ENCODE data around the gene BCAM. TPM values are rescaled to one million over a fixed set of nuclear protein-coding genes. Genes with fewer than 3 reads are reported as not detected.

Gene BCAM
- total RNA-seq, 1 experiment from 2014 or later: 73.0 TPM

DNA sequence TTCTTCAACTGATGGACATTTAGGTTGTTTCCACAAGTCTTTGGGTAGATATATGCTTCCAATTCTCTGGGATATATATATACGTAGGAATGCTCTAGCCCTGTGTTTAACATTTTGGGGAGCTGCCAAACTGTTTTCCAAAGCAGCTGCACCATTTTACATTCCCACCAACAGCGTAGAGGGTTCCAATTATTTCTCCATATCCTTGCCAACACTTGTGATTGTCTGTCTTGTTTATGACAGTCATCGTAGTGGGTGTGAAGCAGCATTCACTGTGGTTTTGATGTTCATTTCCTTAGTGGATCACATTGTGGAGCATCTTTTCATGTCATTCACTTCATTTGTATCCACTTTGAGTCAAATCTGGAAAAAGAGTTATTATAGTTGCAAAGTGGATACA is 35.9 kb upstream of the BCAM start:
- H2AK5ac ChIP-seq (ENCODE audit: insufficient read length, low read length): no peak overlapping the region
- H4K5ac ChIP-seq (ENCODE audit: insufficient read length, low read depth, low read length): no peak overlapping the region
- Mint-ChIP-seq H3K4me1 (peaks cover 6 to 10% of the 10 kb centered on the region in 2 experiments), H3K36me3 (ENCODE audit: insufficient read depth in 1 of 3, low read depth in 3 of 3) (peaks cover 2 to 5% (median 3%) of the 10 kb centered on the region in 3 experiments; a peak in 3 of 7 replicates), H3K27ac (no peak overlapping the region), H3K27me3 (ENCODE audit: low read depth) (peaks cover 33% of the 10 kb centered on the region), H3K9me3 (peaks cover 8 to 9% of the 10 kb centered on the region in 2 experiments), H3K4me3 (no peak overlapping the region)
- H4K20me1 ChIP-seq (ENCODE audit: control insufficient read depth, insufficient read depth, insufficient read length): peaks cover 2% of the 10 kb centered on the region
- H4K8ac ChIP-seq (replicated peaks; ENCODE audit: insufficient read length, low read depth, low read length): no peak overlapping the region
- no peak overlapping the region for H2BK5ac ChIP-seq (ENCODE audit: insufficient read length, low read length)
- H3K4ac ChIP-seq (ENCODE audit: low read depth, low read length): no peak overlapping the region
- H2BK20ac ChIP-seq (ENCODE audit: low read depth, low read length, poor library complexity, severe bottlenecking): no peak overlapping the region
- H2BK15ac ChIP-seq (ENCODE audit: low read depth, low read length): no peak overlapping the region
- H2BK120ac ChIP-seq (ENCODE audit: low read depth, low read length, poor library complexity, severe bottlenecking): no peak overlapping the region
- H2AFZ ChIP-seq (ENCODE audit: low read length): no peak overlapping the region
- no peak overlapping the region for H3K56ac ChIP-seq (ENCODE audit: insufficient read length, low read depth, low read length)
- no peak overlapping the region for H3K27ac ChIP-seq (ENCODE audit: insufficient read length, low read depth, low read length)
- no peak overlapping the region for H3T11ph ChIP-seq (ENCODE audit: low read length)
- H3K18ac ChIP-seq (ENCODE audit: insufficient read length, low read depth, low read length): no peak overlapping the region
- no peak overlapping the region for H4K91ac ChIP-seq (ENCODE audit: insufficient read length, low read depth, low read length)
- H3K23ac ChIP-seq (ENCODE audit: insufficient read length, low read depth, low read length): no peak overlapping the region
- H3K4me2 ChIP-seq (ENCODE audit: insufficient read depth, insufficient read length, low read length): no peak overlapping the region
- no peaks in the 10 kb centered on the region; the same call in 1 of the 2 replicates for H3K4me1 ChIP-seq (ENCODE audit: insufficient read depth, low read length)
- TF ChIP-seq, protein P1, sequence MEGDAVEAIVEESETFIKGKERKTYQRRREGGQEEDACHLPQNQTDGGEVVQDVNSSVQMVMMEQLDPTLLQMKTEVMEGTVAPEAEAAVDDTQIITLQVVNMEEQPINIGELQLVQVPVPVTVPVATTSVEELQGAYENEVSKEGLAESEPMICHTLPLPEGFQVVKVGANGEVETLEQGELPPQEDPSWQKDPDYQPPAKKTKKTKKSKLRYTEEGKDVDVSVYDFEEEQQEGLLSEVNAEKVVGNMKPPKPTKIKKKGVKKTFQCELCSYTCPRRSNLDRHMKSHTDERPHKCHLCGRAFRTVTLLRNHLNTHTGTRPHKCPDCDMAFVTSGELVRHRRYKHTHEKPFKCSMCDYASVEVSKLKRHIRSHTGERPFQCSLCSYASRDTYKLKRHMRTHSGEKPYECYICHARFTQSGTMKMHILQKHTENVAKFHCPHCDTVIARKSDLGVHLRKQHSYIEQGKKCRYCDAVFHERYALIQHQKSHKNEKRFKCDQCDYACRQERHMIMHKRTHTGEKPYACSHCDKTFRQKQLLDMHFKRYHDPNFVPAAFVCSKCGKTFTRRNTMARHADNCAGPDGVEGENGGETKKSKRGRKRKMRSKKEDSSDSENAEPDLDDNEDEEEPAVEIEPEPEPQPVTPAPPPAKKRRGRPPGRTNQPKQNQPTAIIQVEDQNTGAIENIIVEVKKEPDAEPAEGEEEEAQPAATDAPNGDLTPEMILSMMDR (conservative IDR thresholded peaks at IDR 0.05): no peak
- H3K23me2 ChIP-seq (ENCODE audit: insufficient read length, low read depth, low read length, poor library complexity, severe bottlenecking): peaks cover 3% of the 10 kb centered on the region
- H3K27me3 ChIP-seq (ENCODE audit: insufficient read depth, low read length): peaks cover 3% of the 10 kb centered on the region; the same call in 1 of the 2 replicates
- no peaks in the 10 kb centered on the region for H3K79me2 ChIP-seq (ENCODE audit: insufficient read depth, low read length)
- no peaks in the 10 kb centered on the region for H3K9me3 ChIP-seq (ENCODE audit: control insufficient read depth, low read depth, low read length)
- H3K14ac ChIP-seq (ENCODE audit: insufficient read depth, low read length): no peak overlapping the region
- no peaks in the 10 kb centered on the region for H3K79me1 ChIP-seq (ENCODE audit: insufficient read depth, low read depth, low read length, poor library complexity, severe bottlenecking)
- WGBS (ENCODE audit: extremely low coverage, insufficient read length, low lambda C conversion rate): no CpG with 5 or more reads among the region's 3 CpGs
- no peak overlapping the region for H3K9ac ChIP-seq (ENCODE audit: extremely low read depth, insufficient read length, low read length)
- H2BK12ac ChIP-seq (ENCODE audit: insufficient read length, low read depth, low read length): no peak overlapping the region
- DNase-seq: no peak

Data from H9 (cell line).